K562 (cell line): ENCODE measurements around the gene MLH1. TPM values are rescaled to one million over a fixed set of nuclear protein-coding genes. Genes with fewer than 3 reads are reported as not detected.
A peak's percentile ranks its signal among the peaks of the same experiment; 100 is the strongest.
"Not testable (repeated sequence)": the region's sequence is repeated elsewhere in the genome, so short reads cannot be mapped to it uniquely, and the experiment has no call there.

Source experiments
- ATAC-seq: fragments of 200-7000 bp; cut with Tn5 transposase; 3 replicates; pipeline ENCODE4 v1.9.1; 2020; ENCODE audit warnings: moderate library complexity
- BruUV-seq: library from RNA; stranded (reverse); fragments of 400-500 nt; replicated peaks from 2 replicates; lab custom pipeline; 2021; lab: Mats Ljungman, UMichigan
- CTCF ChIA-PET: fragments of 300-600 bp; formaldehyde crosslinking; extraction: SDS; loops from one replicate; lab custom pipeline; 2021; ENCODE audit warnings: low intra/inter-chr PET ratio; lab: Yijun Ruan, JAX
- POLR2A ChIA-PET: fragments of 300-600, 350-650 bp; sonication (Branson Sonifier 250); formaldehyde crosslinking; extraction: SDS; loops from one replicate; lab custom pipeline; 2021; ENCODE audit warnings: antibody characterized with exemption, inconsistent platforms; lab: Yijun Ruan, JAX
- DNase-seq, 4 experiments: peaks; one replicate each; pipeline versions ENCODE4 v3.0.0 to v3.0.0-alpha.2; 2011 to 2018; ENCODE audit warnings: low spot score in 3 of 4, mixed read lengths in 3 of 4; ENCODE audit errors: extremely low read depth in 1 of 4
- FAIRE-seq: peaks from 2 replicates; lab custom pipeline; 2011; peaks lifted over from hg19 to GRCh38; lab: Jason Lieb, UNC
- H2AFZ ChIP-seq: 2 replicates; pipeline ENCODE4 v1.6.0; 2011; ENCODE audit warnings: low read depth, low read length, control low read depth, inconsistent platforms
- H3K27ac ChIP-seq: fragments of 200-600 bp; 3 replicates; pipeline ENCODE4 v1.8.0; 2011; ENCODE audit warnings: low read depth, mild to moderate bottlenecking, control low read depth, inconsistent platforms, low read length, moderate library complexity, mixed read lengths; ENCODE audit errors: extremely low read depth
- H3K27me3 ChIP-seq, 2 experiments: fragments of 300-600 bp in 1 of 2; 2 replicates in 1 of 2; 3 replicates in 1 of 2; pipeline versions ENCODE4 v1.6.0 to v1.8.0; 2011; ENCODE audit warnings: inconsistent platforms in 2 of 2, low read length in 2 of 2, mild to moderate bottlenecking in 1 of 2, mixed read lengths in 1 of 2, moderate library complexity in 1 of 2; ENCODE audit not compliant: control insufficient read depth in 2 of 2, insufficient read depth in 2 of 2
- H3K36me3 ChIP-seq: fragments of 300-600 bp; 3 replicates; pipeline ENCODE4 v1.8.0; 2011; ENCODE audit warnings: mild to moderate bottlenecking, low read length, inconsistent platforms; ENCODE audit not compliant: control insufficient read depth, insufficient read depth
- H3K4me1 ChIP-seq, 2 experiments: fragments of 200-600 bp in 1 of 2; replicated peaks in 1 of 2; 2 replicates in 1 of 2; 3 replicates in 1 of 2; pipeline versions ENCODE4 v1.5.1 to v1.8.0; 2011; ENCODE audit warnings: inconsistent platforms in 2 of 2, low read length in 2 of 2, mild to moderate bottlenecking in 1 of 2, mixed read lengths in 1 of 2, moderate library complexity in 1 of 2; ENCODE audit not compliant: control insufficient read depth in 2 of 2, insufficient read depth in 2 of 2
- H3K4me2 ChIP-seq: 2 replicates; pipeline ENCODE4 v1.6.1; 2011; ENCODE audit warnings: low read length, control low read depth, inconsistent platforms, mixed read lengths; ENCODE audit not compliant: insufficient read depth
- H3K4me3 ChIP-seq: fragments of 200-600 bp; sonication (generic), shearing (Covaris generic); 2 replicates; pipeline ENCODE4 v1.5.1; 2016; ENCODE audit warnings: control low read depth, inconsistent platforms
- H3K79me2 ChIP-seq: fragments of 200-600 bp; 3 replicates; pipeline ENCODE4 v1.8.0; 2011; ENCODE audit warnings: low read length, inconsistent platforms; ENCODE audit not compliant: control insufficient read depth, insufficient read depth
- H3K9ac ChIP-seq, 2 experiments: 2 replicates each; pipeline versions ENCODE4 v1.6.0 to v1.6.1; 2011; ENCODE audit warnings: low read depth in 2 of 2, low read length in 2 of 2, control low read depth in 1 of 2, inconsistent platforms in 1 of 2, mild to moderate bottlenecking in 1 of 2, mixed read lengths in 1 of 2; ENCODE audit not compliant: insufficient read depth in 1 of 2
- H3K9me1 ChIP-seq: one replicate; pipeline ENCODE4 v1.6.0; 2011; ENCODE audit warnings: inconsistent platforms, mild to moderate bottlenecking, low read length, moderate library complexity; ENCODE audit not compliant: control insufficient read depth, insufficient read depth
- H3K9me3 ChIP-seq: replicated peaks from 2 replicates; pipeline ENCODE4 v1.5.1; 2011; ENCODE audit warnings: low read depth, low read length, inconsistent platforms; ENCODE audit not compliant: control insufficient read depth, insufficient read depth
- H4K20me1 ChIP-seq: replicated peaks from 2 replicates; pipeline ENCODE4 v1.6.1; 2011; ENCODE audit warnings: low read length, inconsistent platforms, mixed read lengths; ENCODE audit not compliant: control insufficient read depth, insufficient read depth
- NFIC ChIP-seq: fragments of 450-650 bp; IDR thresholded peaks from 2 replicates; pipeline ENCODE4 v1.6.1; 2017; ENCODE audit warnings: mild to moderate bottlenecking, inconsistent platforms
- PHF20 ChIP-seq: fragments of 450-650 bp; IDR thresholded peaks from 2 replicates; pipeline ENCODE4 v1.6.1; 2018; ENCODE audit not compliant: partially characterized antibody
- PHF21A ChIP-seq: fragments of 450-650 bp; IDR thresholded peaks from 2 replicates; pipeline ENCODE4 v1.6.1; 2017; ENCODE audit warnings: low read depth, borderline replicate concordance
- TSHZ1 ChIP-seq: fragments of 250-450 bp; sonication (Bioruptor Pico); IDR thresholded peaks from 2 replicates; pipeline ENCODE4 v1.4.0; 2020; ENCODE audit warnings: mild to moderate bottlenecking, moderate library complexity
- WGBS: fragments of 100-300 bp; shearing (Covaris generic); methylation state at CpG from one replicate; pipeline ENCODE4 v1.1.6; 2016; ENCODE audit warnings: low coverage, mixed read lengths; ENCODE audit not compliant: insufficient coverage; ENCODE audit errors: missing lambda C conversion rate; 5-methylcytosine and 5-hydroxymethylcytosine counted together
- in situ Hi-C: fragments of 300-500 bp; cut with MboI; formaldehyde crosslinking; loops from 4 replicates; pipeline ENCODE4 v1.15.0; 2018; ENCODE audit warnings: inconsistent platforms, mixed read lengths
- intact Hi-C: fragments of 100-400 bp; cut with micrococcal nuclease; formaldehyde crosslinking; loops from 2 replicates; pipeline ENCODE4 v1.14.2; 2022
- polyA plus RNA-seq, 8 experiments: library from polyadenylated mRNA; depleted of rRNA in 4 of 8; stranded (reverse) in 5 of 8; unstranded in 3 of 8; fragments of >200 nt; fragmentation: Nextera tagmentation in 2 of 8; fragmentation: Illumina TruSeq in 1 of 8; extraction: Ambion mirVana in 2 of 8; extraction: Trizol in 1 of 8; gene quantifications; 2 replicates each; pipeline versions ENCODE4 v1.2.1 to v1.2.3, GENCODE V29; 2011 to 2014; ENCODE audit warnings: inconsistent platforms in 1 of 8, missing spikeins in 1 of 8
- total RNA-seq, 7 experiments: library from RNA; depleted of rRNA in 6 of 7; stranded (reverse); fragments of >200 nt in 6 of 7; fragmentation: Illumina TruSeq in 2 of 7; extraction: Trizol in 2 of 7; gene quantifications; 2 replicates each; pipeline versions ENCODE4 v1.2.1 to v1.2.3, GENCODE V29; 2011 to 2021; ENCODE audit warnings: low replicate concordance in 1 of 7

The MLH1 gene
- total and polyA plus RNA-seq, 9 of the 15 experiments (the other 6 are each of a cell fraction or from before 2014, with no cell fraction given) = 76.4 to 155 (median 117) TPM

GRCh38 chr3:37040231-37040630 is 46.9 kb downstream of the MLH1 start (continued):
- TF ChIP-seq TSHZ1 (CRISPR knock-in tag) (no peak), PHF21A (no peak)
- TF ChIP-seq, all 486 proteins: peak for 0

DNA sequence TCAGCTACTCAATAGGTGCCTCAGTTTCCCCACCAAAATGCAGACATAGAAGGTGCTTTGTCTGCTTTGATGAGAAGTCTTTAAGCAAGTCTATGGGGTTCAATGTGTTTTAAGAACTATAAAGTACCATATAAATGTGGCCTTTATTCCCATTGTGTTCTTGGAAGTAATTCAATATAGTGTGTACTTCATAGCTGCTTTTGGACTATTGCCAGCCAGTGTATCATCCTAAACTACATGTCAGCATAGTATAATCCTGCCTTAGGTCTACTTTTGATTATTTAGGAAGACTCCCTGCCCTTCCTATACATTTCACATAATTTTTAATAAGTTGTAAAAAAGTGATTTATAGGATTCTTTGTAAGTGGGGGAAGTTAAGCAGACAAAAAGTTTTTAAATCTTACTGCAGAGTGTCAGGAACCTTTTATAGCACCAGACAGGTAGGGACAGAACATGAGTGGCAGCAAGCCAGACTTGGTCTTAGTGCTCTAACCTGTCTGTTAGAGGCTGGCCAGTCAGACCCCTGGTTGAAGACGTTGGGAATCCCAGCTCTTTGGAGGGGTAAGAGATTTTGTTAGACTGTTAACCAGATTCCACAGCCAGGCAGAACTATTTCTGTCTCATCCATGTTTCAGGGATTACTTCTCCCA is 48.4 kb downstream of the MLH1 start:
- Histone ChIP-seq H2AFZ (no peak overlapping the region), H3K27ac (no peak overlapping the region), H3K4me1 (no peaks in the 10 kb centered on the region)
- TF ChIP-seq PHF20 = no peak
- peak; percentile 57 for TF ChIP-seq NFIC
- TF ChIP-seq, all 486 proteins: peak for 1
- Histone ChIP-seq H3K9me3 (no peaks in the 10 kb centered on the region), H3K27me3 (no peaks in the 10 kb centered on the region), H3K4me2 (no peak overlapping the region), H3K79me2 (no peaks in the 10 kb centered on the region), H3K9ac (no peak overlapping the region), H3K36me3 (peaks cover 81% of the 10 kb centered on the region), H3K9me1 (no peaks in the 10 kb centered on the region), H4K20me1 (no peaks in the 10 kb centered on the region), H3K4me3 (no peak overlapping the region)
- 43% methylated on average over 1 of the region's 1 CpG for WGBS
- CTCF ChIA-PET = no interaction called here
- FAIRE-seq (no peak), DNase-seq (no peak), ATAC-seq (no peak)
- POLR2A ChIA-PET = interaction anchor here (0.6 to 2.2 kb wide), 7 partner anchors 10 to 49 kb away, joined by 3 to 6 read pairs (median 3); partner anchors contain the start of genes EPM2AIP1 and MLH1
- intact Hi-C loops (no loop called here), in situ Hi-C loops (no loop called here)
- BruUV-seq = TSS peak; percentile 8

DNA sequence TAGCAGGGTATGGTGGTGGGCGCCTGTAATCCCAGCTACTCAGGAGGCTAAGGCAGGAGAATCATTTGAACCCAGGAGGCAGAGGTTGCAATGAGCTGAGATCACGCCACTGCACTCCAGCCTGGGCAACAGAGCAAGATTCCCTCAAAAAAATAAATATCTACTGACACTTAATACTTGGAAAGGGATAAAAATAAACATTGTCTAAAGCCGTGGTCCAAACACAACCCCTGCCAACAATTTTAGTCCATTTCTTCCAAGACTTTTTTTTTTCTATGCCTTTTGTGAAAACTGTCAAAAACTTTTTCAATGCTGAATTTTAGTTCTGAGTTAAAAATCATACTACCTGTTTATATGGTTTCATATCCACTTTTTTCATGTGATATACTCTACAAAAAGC is 49.4 kb downstream of the MLH1 start:
- H3K27ac ChIP-seq, H3K4me2 ChIP-seq, H3K79me2 ChIP-seq, H3K9ac ChIP-seq, H3K27me3 ChIP-seq, in situ Hi-C loops, H3K9me3 ChIP-seq, FAIRE-seq, BruUV-seq, ATAC-seq, H3K9me1 ChIP-seq, H4K20me1 ChIP-seq, H2AFZ ChIP-seq, DNase-seq, H3K4me3 ChIP-seq, intact Hi-C loops, CTCF ChIA-PET, H3K4me1 ChIP-seq: not testable (repeated sequence)
- POLR2A ChIA-PET = interaction anchor here (1.6 to 2.2 kb wide), 3 partner anchors 14 to 50 kb away, joined by 4 to 6 read pairs (median 4); partner anchors contain the start of genes EPM2AIP1 and MLH1
- peaks cover 82% of the 10 kb centered on the region for H3K36me3 ChIP-seq
- WGBS = 76% methylated on average over 3 of the region's 3 CpGs
